GM23248 (cell line): ENCODE results near the gene CEP131. TPM values are rescaled to one million over a fixed set of nuclear protein-coding genes. Genes with fewer than 3 reads are reported as not detected.

Source experiments
- DNase-seq: peaks from one replicate; pipeline ENCODE4 v3.0.0-alpha.2; 2015
- H2AFZ ChIP-seq: fragments of 200-600 bp; sonication (generic); 2 replicates; pipeline ENCODE4 v1.6.1; 2016; ENCODE audit warnings: antibody characterized with exemption
- H3F3A ChIP-seq: fragments of 200-600 bp; sonication (generic); 2 replicates; pipeline ENCODE4 v1.6.1; 2016; ENCODE audit warnings: mild to moderate bottlenecking, antibody characterized with exemption, mixed run types; ENCODE audit not compliant: insufficient read depth
- H3K27ac ChIP-seq: fragments of 200-600 bp; sonication (generic); 2 replicates; pipeline ENCODE4 v1.5.1; 2016; ENCODE audit warnings: mild to moderate bottlenecking
- H3K27me3 ChIP-seq: fragments of 200-600 bp; sonication (generic); replicated peaks from 2 replicates; pipeline ENCODE4 v1.6.1; 2016; ENCODE audit warnings: mild to moderate bottlenecking; ENCODE audit not compliant: insufficient read depth
- H3K36me3 ChIP-seq: fragments of 200-600 bp; sonication (generic); 2 replicates; pipeline ENCODE4 v1.6.1; 2016; ENCODE audit warnings: low read depth, mild to moderate bottlenecking
- H3K4me1 ChIP-seq: fragments of 200-600 bp; sonication (generic); 2 replicates; pipeline ENCODE4 v1.6.1; 2016; ENCODE audit warnings: mild to moderate bottlenecking; ENCODE audit not compliant: insufficient read depth
- H3K4me2 ChIP-seq: fragments of 200-600 bp; sonication (generic); one replicate; pipeline ENCODE4 v1.6.1; 2016; ENCODE audit warnings: mild to moderate bottlenecking; ENCODE audit not compliant: unreplicated experiment
- H3K4me3 ChIP-seq: fragments of 200-600 bp; sonication (generic); 2 replicates; pipeline ENCODE4 v1.5.1; 2016; ENCODE audit warnings: mild to moderate bottlenecking
- H3K79me2 ChIP-seq: fragments of 200-600 bp; sonication (generic); 2 replicates; pipeline ENCODE4 v1.6.1; 2016; ENCODE audit warnings: mild to moderate bottlenecking; ENCODE audit not compliant: insufficient read depth
- H3K9ac ChIP-seq: fragments of 200-600 bp; sonication (generic); 2 replicates; pipeline ENCODE4 v1.6.1; 2016; ENCODE audit warnings: mild to moderate bottlenecking
- H3K9me2 ChIP-seq: fragments of 200-600 bp; sonication (generic); 2 replicates; pipeline ENCODE4 v1.6.1; 2016; ENCODE audit warnings: mixed run types, mild to moderate bottlenecking, moderate library complexity; ENCODE audit not compliant: insufficient read depth
- H3K9me3 ChIP-seq: fragments of 200-600 bp; sonication (generic); one replicate; pipeline ENCODE4 v1.6.1; 2017; ENCODE audit warnings: low read depth
- H4K20me1 ChIP-seq: fragments of 200-600 bp; sonication (generic); 2 replicates; pipeline ENCODE4 v1.6.0; 2016; ENCODE audit not compliant: insufficient read depth
- EZH2 ChIP-seq: fragments of 200-600 bp; sonication (generic); IDR thresholded peaks from 2 replicates; pipeline ENCODE4 v1.6.1; 2018; ENCODE audit warnings: antibody characterized with exemption, mild to moderate bottlenecking; ENCODE audit not compliant: insufficient read depth, poor library complexity, severe bottlenecking
- EZH2phosphoT487 ChIP-seq: fragments of 200-600 bp; sonication (generic); IDR thresholded peaks from 2 replicates; pipeline ENCODE4 v1.6.1; 2018; ENCODE audit warnings: antibody characterized with exemption, moderate library complexity, mild to moderate bottlenecking, low read depth; ENCODE audit not compliant: insufficient read depth
- WGBS, 2 experiments: methylation state at CpG; one replicate each; pipeline ENCODE4 v1.1.6; 2015 to 2017; ENCODE audit warnings: low lambda C conversion rate in 2 of 2, low coverage in 1 of 2; ENCODE audit errors: missing lambda C conversion rate in 2 of 2; 5-methylcytosine and 5-hydroxymethylcytosine counted together
- in situ Hi-C: fragments of 300-500 bp; cut with MboI; formaldehyde crosslinking; loops from 2 replicates; pipeline ENCODE4 v1.15.0; 2020
- polyA plus RNA-seq: library from polyadenylated mRNA; unstranded; fragments of >200 nt; fragmentation: Nextera tagmentation; extraction: Ambion mirVana; gene quantifications from 2 replicates; pipeline ENCODE4 v1.2.1, GENCODE V29; 2016
- total RNA-seq: library from RNA; depleted of rRNA; stranded (reverse); fragments of >200 nt; shearing (Covaris generic); gene quantifications from 2 replicates; pipeline ENCODE4 v1.2.3, GENCODE V29; 2014

The CEP131 gene
- total and polyA plus RNA-seq, 2 experiments from 2014 or later, result 5.6 to 8.0 TPM

DNA sequence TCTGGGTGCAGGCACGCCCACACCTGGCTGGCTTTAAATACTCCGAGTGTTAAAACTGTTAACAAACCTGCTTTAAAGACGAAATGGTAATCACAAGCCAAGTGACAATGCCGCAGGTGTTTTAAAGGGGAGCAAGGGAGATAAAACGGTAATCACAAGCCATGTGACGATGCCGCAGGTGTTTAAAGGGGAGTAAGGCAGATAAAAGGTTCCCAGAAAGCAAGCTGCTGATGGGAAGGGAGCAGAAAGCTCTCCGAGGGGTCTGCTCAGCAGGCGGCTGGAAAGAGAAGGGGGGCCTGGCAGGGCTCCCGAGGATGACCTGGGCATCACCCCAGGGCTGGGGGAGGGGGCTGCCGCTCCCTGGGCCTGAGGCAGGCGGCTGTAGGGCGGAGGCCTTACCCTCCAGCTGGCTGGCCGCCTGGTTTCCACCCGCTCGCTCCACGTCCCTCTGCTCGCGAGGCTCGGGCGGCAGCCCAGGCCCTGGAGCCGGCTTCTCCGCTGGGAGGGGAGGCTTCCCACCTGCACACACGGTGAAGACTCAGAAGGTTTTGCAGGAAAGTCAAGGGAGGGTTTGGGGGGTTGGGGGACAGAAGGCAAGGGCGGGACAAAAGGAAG lies 28.4 kb upstream of the CEP131 start:
- Histone ChIP-seq H3K9me3 (no peaks in the 10 kb centered on the region), H3K36me3 (no peaks in the 10 kb centered on the region), H2AFZ (no peak overlapping the region), H3K4me3 (no peak overlapping the region), H3K27me3 (no peaks in the 10 kb centered on the region), H3F3A (no peaks in the 10 kb centered on the region), H3K9ac (no peak overlapping the region), H3K9me2 (no peaks in the 10 kb centered on the region), H3K4me2 (no peak overlapping the region), H3K4me1 (no peaks in the 10 kb centered on the region), H3K79me2 (peaks cover 7% of the 10 kb centered on the region; the same call in 1 of the 2 replicates), H4K20me1 (no peaks in the 10 kb centered on the region), H3K27ac (no peak overlapping the region)
- 75 to 76% methylated on average over 25 of the region's 25 CpGs for WGBS, 2 experiments
- TF ChIP-seq EZH2phosphoT487 (no peak), EZH2 (no peak)
- no peak for DNase-seq
- in situ Hi-C loops, result no loop called here

DNA sequence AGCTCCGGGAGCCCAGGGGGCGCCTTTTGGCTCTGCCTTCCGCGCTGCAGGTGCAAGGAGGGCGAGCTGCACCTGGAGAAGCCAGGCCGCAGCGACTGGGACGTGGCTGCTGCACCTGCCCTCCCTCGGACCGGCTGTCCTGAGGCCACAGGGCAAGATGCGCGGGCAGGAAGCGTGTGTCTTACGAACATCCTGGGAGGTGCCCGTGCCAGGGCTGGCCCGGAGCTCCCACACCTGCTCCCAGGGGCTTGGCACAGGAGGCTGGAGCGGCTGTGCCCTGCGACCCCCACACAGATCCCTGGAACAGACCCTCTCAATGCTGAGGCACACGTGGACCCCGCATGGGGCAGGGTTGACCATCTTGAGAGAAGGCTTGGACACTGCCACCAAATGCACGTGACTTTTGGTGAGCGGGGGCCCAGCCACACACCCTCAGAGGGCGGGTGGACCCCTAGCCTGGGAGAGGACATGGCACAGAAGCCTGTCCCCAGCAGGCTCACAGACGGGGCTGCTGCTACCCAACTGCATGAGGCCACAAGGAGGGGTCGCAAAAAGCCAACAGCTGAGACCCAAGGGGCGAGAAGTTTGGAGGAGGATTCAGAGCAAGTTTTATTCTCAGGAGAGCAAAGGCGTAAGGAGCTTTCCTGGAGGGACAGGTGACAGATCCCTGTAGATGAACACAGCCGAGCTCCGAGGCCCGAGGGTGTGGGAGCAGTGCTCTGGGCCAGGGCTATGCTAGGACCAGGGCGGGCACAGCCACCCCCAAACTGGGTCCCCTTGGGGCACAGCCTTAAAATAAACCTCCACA lies 27.7 kb upstream of the CEP131 start:
- Histone ChIP-seq H3K9ac (no peak overlapping the region), H3K4me2 (no peak overlapping the region), H3K4me1 (no peaks in the 10 kb centered on the region), H3K36me3 (no peaks in the 10 kb centered on the region), H2AFZ (no peak overlapping the region), H3F3A (no peaks in the 10 kb centered on the region), H3K9me2 (no peaks in the 10 kb centered on the region), H4K20me1 (no peaks in the 10 kb centered on the region), H3K27me3 (no peaks in the 10 kb centered on the region), H3K9me3 (no peaks in the 10 kb centered on the region), H3K27ac (no peak overlapping the region), H3K4me3 (no peak overlapping the region), H3K79me2 (peaks cover 7% of the 10 kb centered on the region; the same call in 1 of the 2 replicates)
- in situ Hi-C loops, result no loop called here
- DNase-seq, result no peak
- 90 to 92% methylated on average over 29 to 31 of the region's 31 CpGs for whole genome bisulfite sequencing, 2 experiments
- TF ChIP-seq EZH2, result no peak

DNA sequence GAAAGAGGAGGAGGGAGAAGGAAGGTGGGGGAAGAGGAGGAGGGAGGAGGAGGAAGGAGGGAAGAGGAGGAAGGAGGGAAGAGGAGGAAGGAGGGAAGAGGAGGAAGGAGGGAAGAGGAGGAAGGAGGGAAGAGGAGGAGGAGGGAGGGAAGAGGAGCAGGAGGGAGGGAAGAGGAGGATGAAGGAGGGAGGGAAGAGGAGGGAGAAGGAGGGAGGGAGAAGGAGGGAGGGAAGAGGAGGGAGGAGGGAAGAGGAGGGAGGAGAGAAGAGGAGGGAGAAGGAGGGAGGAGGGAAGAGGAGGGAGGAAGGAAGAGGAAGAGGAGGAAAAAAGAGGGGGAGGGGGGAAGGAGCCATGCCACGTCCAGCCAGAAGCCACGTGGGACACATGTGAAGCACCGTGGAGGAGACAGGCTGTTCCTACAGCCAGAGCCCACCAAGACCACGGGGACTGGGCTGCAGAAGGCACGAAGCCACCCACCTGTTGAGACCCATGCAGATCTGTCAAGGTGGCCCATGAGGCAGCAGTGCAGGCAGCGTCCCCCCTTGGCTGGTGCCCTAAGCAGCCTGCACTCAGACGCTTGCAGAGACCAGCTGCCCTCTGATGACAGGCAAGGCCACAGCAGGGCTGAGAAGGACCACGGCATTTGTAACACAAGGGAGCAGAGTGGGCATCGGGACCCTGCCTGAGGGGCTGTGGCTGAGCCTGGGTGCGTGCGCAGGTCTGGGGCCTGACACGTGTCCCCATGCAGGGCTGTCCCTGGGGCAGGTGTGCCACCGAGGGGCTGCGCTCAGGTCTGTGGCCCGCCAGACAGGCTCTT lies 26.7 kb upstream of the CEP131 start:
- Histone ChIP-seq H3F3A (no peaks in the 10 kb centered on the region), H3K27ac (no peak overlapping the region), H3K9ac (no peak overlapping the region), H3K9me2 (no peaks in the 10 kb centered on the region), H3K4me1 (no peaks in the 10 kb centered on the region), H3K36me3 (no peaks in the 10 kb centered on the region), H2AFZ (no peak overlapping the region), H3K27me3 (no peaks in the 10 kb centered on the region), H4K20me1 (no peaks in the 10 kb centered on the region), H3K79me2 (peaks cover 7% of the 10 kb centered on the region; the same call in 1 of the 2 replicates), H3K4me3 (no peak overlapping the region), H3K4me2 (no peak overlapping the region), H3K9me3 (no peaks in the 10 kb centered on the region)
- 85 to 88% methylated on average over 12 to 15 of the region's 15 CpGs for WGBS, 2 experiments
- TF ChIP-seq EZH2phosphoT487 (no peak), EZH2 (no peak)
- in situ Hi-C loops, result no loop called here
- DNase-seq, result no peak

DNA sequence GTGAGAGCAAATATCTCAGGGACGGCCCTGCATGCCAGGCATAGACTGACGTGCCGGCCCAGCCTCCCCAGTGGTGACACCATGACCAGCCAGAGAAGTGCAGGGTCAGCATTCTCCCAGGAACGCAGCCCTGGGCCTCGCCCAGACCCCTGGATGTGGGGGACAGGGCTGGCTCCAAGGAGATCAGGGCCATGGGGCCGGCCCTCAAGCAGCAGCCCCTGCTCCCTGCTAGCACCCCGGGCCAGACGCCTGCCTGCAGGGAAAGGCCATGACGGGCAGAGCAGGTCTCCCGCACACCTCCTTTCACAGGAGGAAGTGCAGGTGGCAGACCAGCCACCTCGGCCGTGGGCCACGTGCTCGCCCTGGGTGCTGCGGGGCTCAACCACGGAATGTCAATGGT lies 25.9 kb upstream of the CEP131 start:
- no peaks in the 10 kb centered on the region for H4K20me1 ChIP-seq
- no peaks in the 10 kb centered on the region for H3K9me2 ChIP-seq
- no peaks in the 10 kb centered on the region for H3K27me3 ChIP-seq
- in situ Hi-C loops, result no loop called here
- H3F3A ChIP-seq, result no peaks in the 10 kb centered on the region
- WGBS, 2 experiments, result 84 to 92% methylated on average over 15 of the region's 16 CpGs
- no peak overlapping the region for H3K27ac ChIP-seq
- no peaks in the 10 kb centered on the region for H3K36me3 ChIP-seq
- no peak overlapping the region for H2AFZ ChIP-seq
- no peak for TF ChIP-seq EZH2phosphoT487
- TF ChIP-seq EZH2, result no peak
- peaks cover 3% of the 10 kb centered on the region; the same call in 1 of the 2 replicates for H3K79me2 ChIP-seq
- no peak overlapping the region for H3K4me2 ChIP-seq
- H3K9ac ChIP-seq, result no peak overlapping the region
- no peak for DNase-seq
- no peak overlapping the region for H3K4me3 ChIP-seq
- no peaks in the 10 kb centered on the region for H3K4me1 ChIP-seq
- H3K9me3 ChIP-seq, result no peaks in the 10 kb centered on the region
